Right renal cortex interstitium (tissue), 3 donors: Measurements from ENCODE around the gene HMGN5. TPM values are rescaled to one million over a fixed set of nuclear protein-coding genes. Genes with fewer than 3 reads are reported as not detected.
A peak's percentile ranks its signal among the peaks of the same experiment; 100 is the strongest.

Source experiments
- DNase-seq, 3 donors: peaks; one replicate each; pipeline ENCODE4 v3.0.0-alpha.2; 2013; ENCODE audit warnings: low read depth in 3 of 3, low spot score in 2 of 3
- polyA plus RNA-seq, 3 donors: library from polyadenylated mRNA; unstranded; fragments of 120-200 nt; gene quantifications; one replicate each; pipeline ENCODE4 v1.2.1, GENCODE V29; 2013; ENCODE audit not compliant: insufficient read length in 3 of 3

HMGN5 gene
- polyA plus RNA-seq, 3 donors: 51.3 to 67.6 (median 57.8) TPM

DNA sequence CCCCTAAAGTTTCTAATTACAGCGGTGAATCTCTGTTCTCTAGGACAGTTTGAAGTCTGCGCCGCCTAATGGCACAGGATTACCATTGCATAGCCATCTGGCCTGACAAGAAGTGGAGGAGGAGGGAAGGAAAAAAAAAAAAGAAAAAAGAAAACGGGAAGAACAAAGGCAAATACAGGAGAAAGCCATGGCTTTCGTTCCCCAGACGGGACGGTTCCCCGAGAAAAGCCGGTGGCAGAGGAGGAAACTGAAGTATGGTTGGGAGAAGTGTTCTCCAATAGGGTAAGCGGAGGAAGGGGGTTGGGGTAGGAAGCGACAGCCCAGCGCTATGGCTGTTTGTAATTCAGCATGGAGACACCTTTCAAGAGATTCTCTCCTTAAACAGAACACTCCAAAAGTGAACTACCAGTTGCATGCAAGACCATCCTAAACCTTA, 80.8 kb downstream of the HMGN5 start:
- peak in 2 of 3 donors; percentile 45 to 47 for DNase-seq

GRCh38 chrX:81120258-81120935, 81.3 kb downstream of the HMGN5 start:
- DNase-seq: peak in 1 of 3 donors; percentile 8

DNA sequence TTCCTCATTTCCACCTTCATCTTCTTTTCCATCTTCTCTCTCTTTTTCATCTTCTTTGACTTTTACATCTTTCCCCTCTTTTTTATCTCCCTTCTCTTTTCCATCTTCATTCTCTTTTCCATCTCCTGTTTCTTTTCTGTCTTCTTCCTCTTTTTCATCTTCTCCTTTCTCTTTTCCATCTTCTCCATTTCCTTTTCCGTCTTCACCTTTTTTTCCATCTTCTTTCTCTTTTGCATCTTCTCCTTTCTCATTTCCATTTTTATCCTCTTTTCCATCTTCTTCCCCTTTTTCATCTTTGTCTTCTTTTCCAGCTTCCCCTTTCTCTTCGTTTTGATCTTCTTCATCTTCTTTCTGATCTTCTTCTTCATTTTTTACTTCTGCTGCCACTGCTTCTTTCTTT, 87.0 kb downstream of the HMGN5 start:
- no peak for DNase-seq

DNA sequence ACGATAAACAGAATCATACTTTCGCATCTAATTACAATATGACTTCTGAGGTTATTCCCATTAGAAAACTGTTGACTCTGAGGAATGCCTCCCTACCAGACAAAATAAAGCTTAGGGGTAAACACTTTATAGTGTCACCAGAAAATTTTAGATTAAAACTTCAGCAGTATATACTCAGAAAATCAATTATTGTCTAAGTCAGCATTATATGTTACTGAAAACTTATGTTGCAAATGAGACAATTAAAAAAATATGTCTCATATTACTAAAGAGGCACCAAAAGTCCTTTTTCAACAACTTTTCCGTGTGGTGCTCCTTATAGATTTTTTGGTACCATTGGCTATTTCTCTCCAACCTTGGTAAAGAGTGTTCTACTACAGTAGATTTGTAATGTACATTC, 91.4 kb downstream of the HMGN5 start:
- DNase-seq: no peak

- no peak for DNase-seq
These were observed 119.1 kb downstream of the HMGN5 start for GRCh38 chrX:81082649-81083048.

Other genes starting within 250 kb of the HMGN5 start
- 100 to 1,000 TPM; 219 to 245 (median 239) TPM for gene SH3BGRL, start 189 bp upstream of the HMGN5 start, polyA plus RNA-seq